ENCODE results near the gene GPR37. TPM values are rescaled to one million over a fixed set of nuclear protein-coding genes. Genes with fewer than 3 reads are reported as not detected.

Gene GPR37
- total RNA-seq, 6 experiments from 2014 or later: 8.9 to 16.0 (median 14.3) TPM

- DNase-seq (no peak), ATAC-seq (no peak)
- Histone ChIP-seq H3K4me3 (no peak overlapping the region), H3K27ac (no peak overlapping the region), H3K9me3 (no peaks in the 10 kb centered on the region), H3K36me3 (no peaks in the 10 kb centered on the region), H3K27me3 (no peaks in the 10 kb centered on the region), H3K4me1 (no peaks in the 10 kb centered on the region)
- 91% methylated on average over 6 of the region's 6 CpGs for WGBS (ENCODE audit: insufficient coverage, low coverage, low lambda C conversion rate, missing lambda C conversion rate)
- intact Hi-C loops (cut with DNase I): no loop called here
- TF ChIP-seq CTCF (IDR thresholded peaks at IDR 0.05): no peak
- no peak for TF ChIP-seq POLR2A (IDR thresholded peaks at IDR 0.05)
Observed at GRCh38 chr7:124799448-124799847, 33.9 kb upstream of the GPR37 start.

GRCh38 chr7:124796771-124797170, 31.2 kb upstream of the GPR37 start:
- Histone ChIP-seq H3K36me3 (no peaks in the 10 kb centered on the region), H3K4me3 (no peak overlapping the region), H3K27me3 (no peaks in the 10 kb centered on the region), H3K27ac (no peak overlapping the region), H3K9me3 (no peaks in the 10 kb centered on the region), H3K4me1 (no peaks in the 10 kb centered on the region)
- intact Hi-C loops (cut with DNase I): no loop called here
- no peak for ATAC-seq
- 27% methylated on average over 2 of the region's 2 CpGs for WGBS (ENCODE audit: insufficient coverage, low coverage, low lambda C conversion rate, missing lambda C conversion rate)
- no peak for DNase-seq
- TF ChIP-seq CTCF (IDR thresholded peaks at IDR 0.05) (no peak), POLR2A (IDR thresholded peaks at IDR 0.05) (no peak)

- DNase-seq: no peak
- H3K27me3 ChIP-seq: no peaks in the 10 kb centered on the region
- no peaks in the 10 kb centered on the region for H3K36me3 ChIP-seq
- no peaks in the 10 kb centered on the region for H3K4me1 ChIP-seq
- H3K4me3 ChIP-seq: no peak overlapping the region
- no peaks in the 10 kb centered on the region for H3K9me3 ChIP-seq
- ATAC-seq: no peak
- no peak overlapping the region for H3K27ac ChIP-seq
- TF ChIP-seq POLR2A (IDR thresholded peaks at IDR 0.05): no peak
- no peak for TF ChIP-seq CTCF (IDR thresholded peaks at IDR 0.05)
- intact Hi-C loops (cut with DNase I): no loop called here
- 44% methylated on average over 3 of the region's 3 CpGs for WGBS (ENCODE audit: insufficient coverage, low coverage, low lambda C conversion rate, missing lambda C conversion rate)
Observed at GRCh38 chr7:124792696-124793095, 27.1 kb upstream of the GPR37 start.

GRCh38 chr7:124792002-124792401, 26.4 kb upstream of the GPR37 start:
- Histone ChIP-seq H3K4me1 (no peaks in the 10 kb centered on the region), H3K27me3 (no peaks in the 10 kb centered on the region), H3K4me3 (no peak overlapping the region), H3K27ac (no peak overlapping the region), H3K36me3 (no peaks in the 10 kb centered on the region), H3K9me3 (no peaks in the 10 kb centered on the region)
- TF ChIP-seq CTCF (IDR thresholded peaks at IDR 0.05) (no peak), POLR2A (IDR thresholded peaks at IDR 0.05) (no peak)
- intact Hi-C loops (cut with DNase I): no loop called here
- no peak for ATAC-seq
- no peak for DNase-seq

GRCh38 chr7:124791426-124791825, 25.8 kb upstream of the GPR37 start:
- Histone ChIP-seq H3K4me1 (no peaks in the 10 kb centered on the region), H3K27ac (no peak overlapping the region), H3K27me3 (no peaks in the 10 kb centered on the region), H3K4me3 (no peak overlapping the region), H3K36me3 (no peaks in the 10 kb centered on the region), H3K9me3 (no peaks in the 10 kb centered on the region)
- no peak for ATAC-seq
- no peak for TF ChIP-seq POLR2A (IDR thresholded peaks at IDR 0.05)
- DNase-seq: no peak
- WGBS (ENCODE audit: insufficient coverage, low coverage, low lambda C conversion rate, missing lambda C conversion rate): 62% methylated on average over 4 of the region's 4 CpGs
- intact Hi-C loops (cut with DNase I): no loop called here

Measured in right lobe of liver (tissue), 6 donors.